OCI-M2 (cell line): ENCODE results near the gene RXRA.

ENCODE experiments used
- DNase-seq: peaks from one replicate; lab custom pipeline; 2025; ENCODE audit not compliant: unreplicated experiment; lab: John Stamatoyannopoulos, UW

RXRA gene

DNA sequence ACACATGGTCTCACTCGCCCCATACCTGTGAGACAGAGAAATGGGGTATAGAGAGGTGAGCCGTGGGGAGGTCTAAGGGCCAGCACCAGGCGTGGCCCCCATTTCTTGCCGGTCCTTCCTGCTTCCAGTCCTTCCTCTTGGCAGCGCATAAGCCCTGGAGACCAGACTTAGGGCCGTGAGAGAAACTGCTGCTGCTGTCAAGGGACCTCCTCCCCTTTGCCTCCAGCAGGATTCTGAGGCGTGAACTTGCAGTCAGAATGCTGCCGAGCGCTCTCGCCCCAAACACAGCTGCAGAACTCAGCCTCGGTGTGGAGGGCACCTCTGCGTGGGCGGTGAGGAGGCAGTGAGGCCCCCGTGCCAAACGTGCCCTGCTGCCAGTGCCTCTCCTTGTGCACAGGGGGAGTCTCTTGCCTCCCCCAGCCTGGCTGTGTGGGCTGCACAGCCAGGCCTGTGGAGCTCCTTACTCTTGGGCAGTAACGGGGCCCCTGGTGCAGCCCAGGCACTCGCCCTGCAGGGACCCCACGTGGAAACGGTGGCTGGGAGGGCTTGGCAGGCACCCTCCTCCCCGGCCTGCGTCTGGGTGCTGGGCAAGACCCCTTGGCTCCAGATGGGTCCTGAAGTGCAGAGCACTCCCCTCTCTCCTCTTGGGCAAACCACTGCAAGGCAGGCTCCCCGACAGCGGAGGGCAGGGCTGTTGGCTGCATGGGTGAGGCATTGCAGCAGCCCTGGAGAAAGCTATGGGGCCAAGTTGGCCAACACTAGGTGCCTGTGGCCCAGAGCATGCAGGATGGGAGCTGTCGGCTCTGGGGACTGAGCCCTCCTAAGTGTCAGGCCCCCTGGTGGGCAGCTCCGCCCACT is 85.4 kb downstream of the RXRA start:
- DNase-seq = no peak

GRCh38 chr9:134412298-134412711 is 86.0 kb downstream of the RXRA start:
- no peak for DNase-seq

- DNase-seq = no peak
These were observed 87.0 kb downstream of the RXRA start for GRCh38 chr9:134413112-134413715.

- DNase-seq = no peak
These were observed 87.8 kb downstream of the RXRA start for GRCh38 chr9:134413890-134414623.

- no peak for DNase-seq
These were observed 88.7 kb downstream of the RXRA start for GRCh38 chr9:134414900-134415425.

GRCh38 chr9:134416385-134417015 is 90.2 kb downstream of the RXRA start:
- DNase-seq = no peak

DNA sequence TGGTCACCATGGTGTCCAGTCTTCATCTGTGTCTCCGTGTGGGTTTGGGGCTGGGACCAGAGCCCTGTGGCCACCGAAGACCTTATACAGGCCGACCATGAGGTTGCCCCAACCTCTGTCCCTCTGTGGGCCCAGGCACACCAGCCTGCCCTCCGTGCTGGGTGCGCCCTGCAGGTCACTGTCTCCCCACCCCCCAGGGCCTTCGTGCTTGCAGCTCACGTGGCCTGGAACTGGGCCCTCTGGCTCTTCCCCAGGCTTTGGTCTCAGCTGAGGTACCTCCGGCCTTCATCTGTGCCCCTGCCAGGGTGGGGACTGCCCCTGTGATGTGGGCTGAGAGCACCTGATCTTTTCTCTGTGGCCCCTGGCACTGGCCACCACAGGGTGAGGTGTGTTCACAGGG is 92.1 kb downstream of the RXRA start:
- no peak for DNase-seq

DNA sequence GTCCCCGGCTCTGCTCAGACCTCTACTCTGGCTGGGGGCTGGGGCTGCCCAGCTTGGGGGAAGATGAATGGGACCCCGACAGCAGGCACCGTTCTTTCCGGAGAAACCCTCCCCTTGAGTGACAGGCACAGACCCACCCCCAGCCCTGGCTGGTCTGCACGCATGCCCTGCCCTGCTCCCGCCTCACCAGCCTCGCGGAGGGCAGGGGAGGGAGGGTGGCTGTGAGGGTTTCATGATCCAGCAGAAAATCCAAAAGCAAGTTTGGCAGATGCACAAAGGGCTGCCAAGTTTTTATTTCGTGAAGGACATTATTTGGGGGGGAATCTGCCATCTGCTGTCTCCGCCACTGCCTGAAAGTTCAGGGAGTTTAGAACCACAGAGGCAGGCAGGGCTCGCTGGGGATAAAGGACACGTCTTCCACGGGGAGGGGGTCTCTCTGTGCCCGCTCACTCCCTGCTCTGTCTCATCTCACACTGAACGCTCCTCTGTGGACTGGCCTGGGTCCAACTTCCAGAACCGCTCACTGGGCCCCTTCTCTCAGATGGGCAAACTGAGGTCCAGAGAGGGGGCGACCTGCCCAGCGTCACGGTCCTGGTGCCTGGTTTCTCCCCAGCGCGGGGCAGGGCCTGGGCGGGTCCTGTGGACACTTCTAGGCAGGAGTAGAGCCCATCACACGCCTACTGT is 92.9 kb downstream of the RXRA start:
- DNase-seq = no peak

GRCh38 chr9:134419684-134420076 is 93.4 kb downstream of the RXRA start:
- no peak for DNase-seq

- DNase-seq = no peak
These were observed 94.1 kb downstream of the RXRA start for GRCh38 chr9:134420281-134420845.

DNA sequence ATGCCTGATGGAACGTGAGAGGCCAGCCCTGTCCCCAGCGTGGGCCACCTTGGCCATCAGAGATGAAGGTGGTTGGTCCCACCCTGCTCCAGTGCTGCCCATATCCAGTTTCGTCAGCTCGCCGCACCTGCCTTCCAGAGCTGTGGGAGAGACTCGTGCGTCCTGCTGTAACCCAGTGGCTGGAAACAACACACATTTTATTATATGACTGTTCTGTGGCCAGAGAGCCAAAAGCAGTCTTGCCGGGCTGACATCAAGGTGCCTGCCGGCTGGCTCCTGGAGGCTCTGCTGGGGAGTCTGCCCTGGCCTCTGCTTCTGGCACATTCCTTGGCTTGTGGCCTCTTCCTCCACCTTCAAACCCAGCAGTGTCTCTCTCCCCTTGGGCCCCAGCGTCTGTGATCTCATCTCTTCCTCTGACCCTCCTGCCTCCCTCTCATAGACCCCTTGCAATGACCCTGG is 94.7 kb downstream of the RXRA start:
- DNase-seq = no peak

DNA sequence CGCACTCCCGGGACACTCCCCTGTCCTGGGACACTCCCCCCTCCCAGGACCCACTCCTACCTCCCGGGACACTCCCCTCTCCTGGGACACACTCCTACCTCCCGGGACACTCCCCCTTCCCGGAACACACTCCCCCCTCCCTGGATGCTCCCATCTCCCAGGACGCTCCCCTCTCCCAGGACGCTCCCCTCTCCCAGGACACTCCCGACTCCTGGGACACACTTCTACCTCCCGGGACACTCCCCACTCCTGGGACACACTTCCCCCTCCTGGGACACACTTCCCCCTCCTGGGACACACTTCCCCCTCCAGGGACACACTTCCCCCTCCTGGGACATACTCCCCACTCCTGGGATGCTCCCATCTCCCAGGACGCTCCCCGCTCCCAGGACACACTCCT is 95.6 kb downstream of the RXRA start:
- DNase-seq = no peak

GRCh38 chr9:134422301-134423090 is 96.2 kb downstream of the RXRA start:
- no peak for DNase-seq

DNA sequence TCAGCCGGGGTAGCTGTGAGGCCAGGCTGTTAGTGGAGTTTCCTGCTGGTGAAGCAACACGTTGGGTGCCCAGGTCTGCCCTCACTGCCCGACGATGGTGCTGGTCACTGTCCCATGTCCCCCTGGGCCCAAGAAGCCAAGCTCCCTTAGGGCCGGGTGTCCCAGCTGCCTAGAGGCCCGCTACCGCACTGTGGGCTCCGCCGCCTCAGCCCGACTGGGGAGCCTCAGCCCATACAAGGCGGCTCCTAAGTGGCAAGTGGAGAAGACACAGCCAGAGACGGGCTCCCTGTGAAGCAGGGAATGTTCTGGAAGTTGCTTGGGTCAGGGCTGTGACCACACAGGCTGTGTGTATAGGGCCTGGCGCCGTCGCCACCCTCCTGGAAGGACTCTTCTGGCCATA is 96.9 kb downstream of the RXRA start:
- no peak for DNase-seq

GRCh38 chr9:134423749-134424148 is 97.5 kb downstream of the RXRA start:
- DNase-seq = no peak

DNA sequence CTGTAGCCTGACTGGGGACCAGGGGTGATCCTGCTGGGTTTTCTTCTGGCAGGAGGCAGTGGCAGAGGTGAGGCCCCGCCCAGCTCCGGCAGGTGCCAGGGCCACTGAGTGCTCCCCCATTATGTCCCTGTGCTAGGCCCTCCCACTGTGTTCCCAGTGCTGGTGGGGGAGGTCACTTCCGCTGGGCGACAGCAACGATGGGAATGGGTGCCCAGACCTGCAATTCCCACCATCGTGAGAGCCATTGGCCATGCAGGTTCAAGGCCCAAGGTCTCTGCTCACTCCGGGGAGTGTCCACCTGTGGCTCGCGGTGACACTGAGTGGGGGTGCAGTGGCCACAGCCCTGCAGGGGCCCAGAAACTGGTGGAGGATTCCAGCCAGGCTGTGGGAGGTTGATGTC is 98.6 kb downstream of the RXRA start:
- no peak for DNase-seq

DNA sequence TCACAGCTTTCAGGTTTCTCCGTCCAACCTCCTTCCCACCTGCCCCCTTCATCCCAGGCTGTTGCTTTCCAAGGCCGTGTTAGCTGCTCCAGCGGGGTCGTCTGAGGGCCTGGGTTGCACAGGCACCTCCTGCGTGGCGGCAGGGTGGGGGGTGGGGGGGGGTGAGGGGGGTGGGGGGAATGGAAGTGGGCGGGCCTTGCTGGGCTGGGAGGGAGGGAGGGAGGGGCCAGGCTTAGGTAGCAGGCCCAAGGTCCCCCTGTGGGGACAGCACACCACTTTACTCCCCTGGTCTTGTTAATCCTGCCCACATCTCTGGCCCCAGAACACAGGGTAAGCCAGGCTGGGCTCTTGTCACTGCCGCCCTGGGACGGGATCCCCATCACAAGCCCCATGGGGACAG is 99.1 kb downstream of the RXRA start:
- no peak for DNase-seq

DNA sequence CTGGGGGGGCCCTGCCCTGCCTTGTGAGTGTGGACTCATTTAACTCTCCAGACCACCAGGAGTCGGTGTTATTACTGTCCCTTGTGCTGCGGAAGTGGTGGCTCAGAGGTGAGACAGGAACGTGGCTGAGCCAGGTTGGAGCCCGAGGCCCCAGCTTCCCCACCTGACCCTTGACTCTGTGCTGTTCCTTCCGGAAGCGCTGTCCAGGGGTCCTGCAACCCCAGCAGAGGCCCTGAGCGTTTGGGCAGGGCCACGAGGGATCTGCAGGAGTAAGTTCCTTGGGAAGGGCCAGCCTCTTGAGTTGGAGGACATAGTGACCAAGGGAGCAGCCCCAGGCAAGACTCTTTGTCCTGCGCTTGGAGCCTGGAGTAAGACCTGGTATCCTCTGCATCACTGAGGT is 99.6 kb downstream of the RXRA start:
- no peak for DNase-seq

DNA sequence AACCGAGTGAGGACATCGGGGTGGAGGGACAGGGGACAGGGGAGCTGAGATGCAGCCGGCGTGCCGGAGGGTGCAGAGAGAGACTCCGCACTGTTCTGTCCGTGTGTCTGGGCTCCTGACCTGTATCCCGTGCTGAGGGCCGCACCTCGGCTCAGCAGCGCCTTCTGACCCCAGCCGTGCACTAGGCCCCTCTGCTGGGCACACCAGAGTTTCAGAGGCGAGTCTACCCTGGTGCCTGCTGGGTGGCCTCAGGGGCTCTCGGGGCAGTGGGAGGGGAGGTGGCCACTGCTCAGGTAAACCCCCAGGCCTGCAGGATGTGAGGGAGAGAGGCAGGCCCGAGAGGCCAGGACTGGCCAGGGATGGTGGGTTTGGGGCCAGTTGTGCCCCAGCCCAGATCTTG is 100.2 kb downstream of the RXRA start:
- DNase-seq = no peak
